ENCODE results near the gene LRBA. TPM values are rescaled to one million over a fixed set of nuclear protein-coding genes. Genes with fewer than 3 reads are reported as not detected.
A peak's percentile ranks its signal among the peaks of the same experiment; 100 is the strongest.

The LRBA gene
- total and polyA plus RNA-seq, 2 donors (not counting 1 experiment from before 2014, with no cell fraction given): 16.4 to 36.7 TPM

DNA sequence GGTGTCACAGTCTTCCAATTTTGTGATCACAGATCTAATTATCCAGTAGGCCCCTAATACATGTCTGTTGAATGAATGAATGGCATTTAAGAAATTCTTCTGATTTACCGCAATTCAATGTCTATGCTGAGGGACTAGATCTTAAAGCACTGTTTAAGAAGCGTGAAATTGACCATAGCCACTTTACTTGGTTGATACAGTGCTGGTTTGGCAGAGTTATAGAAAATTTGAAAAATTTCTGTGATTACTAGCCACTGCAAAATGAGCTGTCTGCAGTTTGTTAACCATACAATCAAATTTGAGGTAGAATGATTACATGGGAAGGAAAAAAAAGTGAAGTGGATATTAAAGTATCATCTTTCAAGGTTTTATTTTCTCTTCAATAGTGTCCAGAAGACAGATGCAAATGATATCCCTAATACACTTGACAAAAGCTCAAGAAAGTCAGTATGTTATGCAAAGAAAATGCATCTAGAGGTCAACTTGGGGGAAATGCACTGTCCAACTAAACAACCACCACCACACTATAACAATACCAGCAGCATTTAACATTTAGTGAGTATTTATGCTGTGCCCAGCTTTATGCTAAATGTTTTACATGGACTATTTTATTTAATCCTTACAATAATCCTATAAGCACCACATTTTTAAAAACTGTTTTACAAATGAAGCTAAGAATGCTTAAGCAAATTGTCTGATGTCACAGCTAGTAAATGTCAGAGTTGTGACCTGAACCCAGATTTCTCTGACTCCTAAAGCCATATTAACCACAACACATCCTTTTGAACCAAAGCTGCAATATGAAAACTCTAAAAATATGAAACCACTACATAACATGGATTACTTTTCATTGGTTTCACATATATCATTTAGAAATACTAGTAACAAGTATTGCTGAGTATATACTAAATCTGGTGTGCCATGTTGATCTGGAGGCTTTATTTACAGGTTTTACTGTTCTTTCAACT lies 651.1 kb downstream of the LRBA start:
- no peak overlapping the region for H3K4me2 ChIP-seq (ENCODE audit: extremely low read depth, insufficient read depth, low read length)

DNA sequence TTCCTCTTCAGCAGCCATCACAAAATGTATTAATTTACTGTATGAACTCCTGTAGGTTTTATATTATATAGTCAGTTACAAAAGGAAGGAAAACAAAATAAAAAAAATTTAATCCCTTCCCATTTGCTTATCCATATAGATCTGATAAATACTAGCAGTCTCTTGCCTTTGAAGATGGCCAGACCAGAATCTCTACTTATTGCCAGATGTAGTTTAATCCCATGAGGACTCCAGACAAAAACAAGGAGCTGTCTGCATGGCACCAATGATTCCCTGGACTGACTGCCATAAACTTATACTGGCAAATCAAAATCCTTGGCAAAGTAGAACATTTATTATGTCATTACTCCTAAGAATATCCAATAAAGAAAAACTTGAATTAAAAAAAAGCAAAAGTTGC lies 656.4 kb downstream of the LRBA start:
- H4K20me1 ChIP-seq (ENCODE audit: control insufficient read depth, extremely low read depth, insufficient read depth, low read length): no peaks in the 10 kb centered on the region
- no peak overlapping the region for H2AFZ ChIP-seq (ENCODE audit: low read length)
- H3K4me2 ChIP-seq (ENCODE audit: extremely low read depth, insufficient read depth, low read length): no peak overlapping the region
- H3K79me2 ChIP-seq (ENCODE audit: control insufficient read depth, insufficient read depth, low read length): no peaks in the 10 kb centered on the region
- H3K4me1 ChIP-seq (ENCODE audit: control insufficient read depth, extremely low read depth, insufficient read depth, low read length): no peaks in the 10 kb centered on the region
- H3K4me3 ChIP-seq (replicated peaks in 1 of 4; ENCODE audit: control extremely low read depth in 1 of 4, insufficient read depth in 1 of 4, low read depth in 3 of 4, low read length in 4 of 4): no peak overlapping the region
- no peaks in the 10 kb centered on the region for H3K36me3 ChIP-seq (ENCODE audit: control insufficient read depth, insufficient read depth, low read length)
- TF ChIP-seq EZH2 (IDR thresholded peaks at IDR 0.05; ENCODE audit: low read length, missing control alignments): no peak
- TF ChIP-seq, protein P1, sequence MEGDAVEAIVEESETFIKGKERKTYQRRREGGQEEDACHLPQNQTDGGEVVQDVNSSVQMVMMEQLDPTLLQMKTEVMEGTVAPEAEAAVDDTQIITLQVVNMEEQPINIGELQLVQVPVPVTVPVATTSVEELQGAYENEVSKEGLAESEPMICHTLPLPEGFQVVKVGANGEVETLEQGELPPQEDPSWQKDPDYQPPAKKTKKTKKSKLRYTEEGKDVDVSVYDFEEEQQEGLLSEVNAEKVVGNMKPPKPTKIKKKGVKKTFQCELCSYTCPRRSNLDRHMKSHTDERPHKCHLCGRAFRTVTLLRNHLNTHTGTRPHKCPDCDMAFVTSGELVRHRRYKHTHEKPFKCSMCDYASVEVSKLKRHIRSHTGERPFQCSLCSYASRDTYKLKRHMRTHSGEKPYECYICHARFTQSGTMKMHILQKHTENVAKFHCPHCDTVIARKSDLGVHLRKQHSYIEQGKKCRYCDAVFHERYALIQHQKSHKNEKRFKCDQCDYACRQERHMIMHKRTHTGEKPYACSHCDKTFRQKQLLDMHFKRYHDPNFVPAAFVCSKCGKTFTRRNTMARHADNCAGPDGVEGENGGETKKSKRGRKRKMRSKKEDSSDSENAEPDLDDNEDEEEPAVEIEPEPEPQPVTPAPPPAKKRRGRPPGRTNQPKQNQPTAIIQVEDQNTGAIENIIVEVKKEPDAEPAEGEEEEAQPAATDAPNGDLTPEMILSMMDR (conservative IDR thresholded peaks at IDR 0.05 in 1 of 2, IDR thresholded peaks at IDR 0.05 in 1 of 2; ENCODE audit: low read depth in 1 of 2, low read length in 2 of 2): no peak
- H3K9ac ChIP-seq (ENCODE audit: insufficient read depth, low read length): no peak overlapping the region
- no peaks in the 10 kb centered on the region for H3K9me3 ChIP-seq (ENCODE audit: control insufficient read depth, insufficient read depth, low read depth, low read length)
- no peak overlapping the region for H3K27ac ChIP-seq (ENCODE audit: insufficient read depth, low read length)
- no peaks in the 10 kb centered on the region for H3K27me3 ChIP-seq (ENCODE audit: control insufficient read depth, insufficient read depth, low read length)
- DNase-seq (ENCODE audit: low read depth in 2 of 2): no peak

More for the DNA sequence above, 651.1 kb downstream of the LRBA start:
- TF ChIP-seq, protein P1 (conservative IDR thresholded peaks at IDR 0.05 in 1 of 2, IDR thresholded peaks at IDR 0.05 in 1 of 2; ENCODE audit: low read depth in 1 of 2, low read length in 2 of 2): no peak
- TF ChIP-seq EZH2 (IDR thresholded peaks at IDR 0.05; ENCODE audit: low read length, missing control alignments): no peak
- Histone ChIP-seq H3K27me3 (ENCODE audit: control insufficient read depth, insufficient read depth, low read length) (no peaks in the 10 kb centered on the region), H3K79me2 (ENCODE audit: control insufficient read depth, insufficient read depth, low read length) (no peaks in the 10 kb centered on the region), H4K20me1 (ENCODE audit: control insufficient read depth, extremely low read depth, insufficient read depth, low read length) (no peaks in the 10 kb centered on the region), H3K9ac (ENCODE audit: insufficient read depth, low read length) (no peak overlapping the region), H3K4me3 (replicated peaks in 1 of 4; ENCODE audit: control extremely low read depth in 1 of 4, insufficient read depth in 1 of 4, low read depth in 3 of 4, low read length in 4 of 4) (no peak overlapping the region), H3K9me3 (ENCODE audit: control insufficient read depth, insufficient read depth, low read depth, low read length) (no peaks in the 10 kb centered on the region), H3K4me1 (ENCODE audit: control insufficient read depth, extremely low read depth, insufficient read depth, low read length) (no peaks in the 10 kb centered on the region), H3K36me3 (ENCODE audit: control insufficient read depth, insufficient read depth, low read length) (no peaks in the 10 kb centered on the region), H3K27ac (ENCODE audit: insufficient read depth, low read length) (no peak overlapping the region), H2AFZ (ENCODE audit: low read length) (no peak overlapping the region)
- DNase-seq (ENCODE audit: low read depth in 2 of 2): peak in 1 of 2 donors; percentile 75

DNA sequence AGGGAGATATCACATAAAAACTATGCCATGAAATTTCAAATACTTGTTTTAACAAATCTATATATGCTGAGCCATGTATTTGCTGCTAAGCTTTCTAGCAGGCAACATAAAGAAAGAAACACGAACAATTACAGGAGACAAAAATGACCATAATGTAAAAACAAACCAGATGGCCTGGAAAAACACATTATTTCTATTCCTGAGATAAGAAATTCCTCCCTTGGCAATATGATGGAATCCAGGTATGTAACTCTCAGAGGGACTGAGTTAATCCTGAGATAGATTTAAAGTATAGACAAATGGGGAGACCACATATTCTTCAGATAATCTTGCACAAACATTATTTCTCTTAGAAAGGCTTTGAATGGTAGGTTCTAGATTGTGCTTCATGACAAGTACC lies 657.3 kb downstream of the LRBA start:
- TF ChIP-seq EZH2 (IDR thresholded peaks at IDR 0.05; ENCODE audit: low read length, missing control alignments): no peak
- TF ChIP-seq, protein P1 (conservative IDR thresholded peaks at IDR 0.05 in 1 of 2, IDR thresholded peaks at IDR 0.05 in 1 of 2; ENCODE audit: low read depth in 1 of 2, low read length in 2 of 2): no peak
- no peaks in the 10 kb centered on the region for H4K20me1 ChIP-seq (ENCODE audit: control insufficient read depth, extremely low read depth, insufficient read depth, low read length)
- H3K36me3 ChIP-seq (ENCODE audit: control insufficient read depth, insufficient read depth, low read length): no peaks in the 10 kb centered on the region
- no peak for DNase-seq (ENCODE audit: low read depth in 2 of 2)
- H3K4me2 ChIP-seq (ENCODE audit: extremely low read depth, insufficient read depth, low read length): no peak overlapping the region
- H3K27me3 ChIP-seq (ENCODE audit: control insufficient read depth, insufficient read depth, low read length): no peaks in the 10 kb centered on the region
- no peak overlapping the region for H3K4me3 ChIP-seq (replicated peaks in 1 of 4; ENCODE audit: control extremely low read depth in 1 of 4, insufficient read depth in 1 of 4, low read depth in 3 of 4, low read length in 4 of 4)
- H3K9ac ChIP-seq (ENCODE audit: insufficient read depth, low read length): no peak overlapping the region
- no peak overlapping the region for H2AFZ ChIP-seq (ENCODE audit: low read length)
- no peaks in the 10 kb centered on the region for H3K4me1 ChIP-seq (ENCODE audit: control insufficient read depth, extremely low read depth, insufficient read depth, low read length)
- no peaks in the 10 kb centered on the region for H3K79me2 ChIP-seq (ENCODE audit: control insufficient read depth, insufficient read depth, low read length)
- no peaks in the 10 kb centered on the region for H3K9me3 ChIP-seq (ENCODE audit: control insufficient read depth, insufficient read depth, low read depth, low read length)
- H3K27ac ChIP-seq (ENCODE audit: insufficient read depth, low read length): no peak overlapping the region

All from fibroblast of lung (primary cell).